Naive B cell (primary cell): ENCODE data around the gene MNAT1. TPM values are rescaled to one million over a fixed set of nuclear protein-coding genes. Genes with fewer than 3 reads are reported as not detected.

Experiments
- ATAC-seq, 2 donors: fragments of 150-1000 bp; cut with Tn5 transposase; 2 replicates each; pipeline ENCODE4 v1.10.0; 2021; ENCODE audit warnings: low read depth in 2 of 2, mild to moderate bottlenecking in 2 of 2, moderate library complexity in 2 of 2
- DNase-seq: peaks from one replicate; pipeline ENCODE4 v3.0.0; 2022
- H3K27ac Mint-ChIP-seq, 6 donors: one replicate each; pipeline ENCODE4 v1.8.0; 2020 to 2022; ENCODE audit warnings: mild to moderate bottlenecking in 6 of 6, mixed read lengths in 6 of 6, moderate library complexity in 5 of 6, inconsistent platforms in 2 of 6
- H3K27me3 Mint-ChIP-seq, 3 donors: one replicate each; pipeline ENCODE4 v1.8.0; 2021 to 2022; ENCODE audit warnings: mixed read lengths in 3 of 3, mild to moderate bottlenecking in 1 of 3
- H3K36me3 Mint-ChIP-seq, 2 donors: one replicate each; pipeline ENCODE4 v1.8.0; 2020 to 2022; ENCODE audit warnings: mixed read lengths in 2 of 2, inconsistent platforms in 1 of 2, mild to moderate bottlenecking in 1 of 2
- H3K4me1 Mint-ChIP-seq, 3 donors: one replicate each; pipeline ENCODE4 v1.8.0; 2020 to 2022; ENCODE audit warnings: mixed read lengths in 3 of 3, inconsistent platforms in 1 of 3, mild to moderate bottlenecking in 1 of 3, moderate library complexity in 1 of 3
- H3K4me3 Mint-ChIP-seq, 8 donors: one replicate each; pipeline ENCODE4 v1.8.0; 2020 to 2022; ENCODE audit warnings: mild to moderate bottlenecking in 8 of 8, mixed read lengths in 8 of 8, moderate library complexity in 8 of 8, inconsistent platforms in 2 of 8
- H3K9me3 Mint-ChIP-seq, 7 donors: one replicate each; pipeline ENCODE4 v1.8.0; 2020 to 2022; ENCODE audit warnings: mixed read lengths in 7 of 7, mild to moderate bottlenecking in 5 of 7, inconsistent platforms in 2 of 7, moderate library complexity in 1 of 7
- polyA plus RNA-seq, 6 donors: library from polyadenylated mRNA; unstranded; fragments of 300-500 nt; fragmentation: Illumina TruSeq; gene quantifications; one replicate each; pipeline ENCODE4 v1.2.3, GENCODE V29; 2021; ENCODE audit warnings: low read depth in 6 of 6

The MNAT1 gene
- polyA plus RNA-seq, 6 donors from 2014 or later: 14.5 to 27.4 (median 22.1) TPM

- ATAC-seq (no peak), DNase-seq (no peak)
- Mint-ChIP-seq H3K4me3 (no peak overlapping the region), H3K36me3 (no peaks in the 10 kb centered on the region), H3K27ac (no peak overlapping the region), H3K9me3 (no peaks in the 10 kb centered on the region), H3K4me1 (no peaks in the 10 kb centered on the region), H3K27me3 (no peaks in the 10 kb centered on the region)
Measured at GRCh38 chr14:61019537-61019936, 285.0 kb downstream of the MNAT1 start.

Other genes starting within 250 kb of the MNAT1 start
- gene C14orf39, start 248.7 kb upstream of the MNAT1 start, polyA plus RNA-seq: not detected
- not detected for gene SIX6, start 225.6 kb upstream of the MNAT1 start, polyA plus RNA-seq
- gene SIX1, start 85.3 kb upstream of the MNAT1 start, polyA plus RNA-seq: not detected
- gene SIX4, start 10.4 kb upstream of the MNAT1 start, polyA plus RNA-seq: not detected
- 1 to 10 TPM in 5 of 6 donors, not detected in 1; 2.1 to 6.3 (median 4.7) TPM for gene TRMT5, start 246.3 kb downstream of the MNAT1 start, polyA plus RNA-seq
- 10 to 100 TPM in 2 of 6 donors, 1 to 10 TPM in 4; 3.6 to 10.1 (median 7.0) TPM for gene SLC38A6, start 246.5 kb downstream of the MNAT1 start, polyA plus RNA-seq